HUDEP-2 (cell line): ENCODE measurements around the gene FILIP1L.
A peak's percentile ranks its signal among the peaks of the same experiment; 100 is the strongest.
"Not testable (repeated sequence)": the region's sequence is repeated elsewhere in the genome, so short reads cannot be mapped to it uniquely, and the experiment has no call there.

Experiments used
- DNase-seq, 76 experiments: peaks; one replicate each; lab custom pipeline; 2025; ENCODE audit not compliant: unreplicated experiment in 76 of 76; lab: John Stamatoyannopoulos, UW

FILIP1L gene

DNA sequence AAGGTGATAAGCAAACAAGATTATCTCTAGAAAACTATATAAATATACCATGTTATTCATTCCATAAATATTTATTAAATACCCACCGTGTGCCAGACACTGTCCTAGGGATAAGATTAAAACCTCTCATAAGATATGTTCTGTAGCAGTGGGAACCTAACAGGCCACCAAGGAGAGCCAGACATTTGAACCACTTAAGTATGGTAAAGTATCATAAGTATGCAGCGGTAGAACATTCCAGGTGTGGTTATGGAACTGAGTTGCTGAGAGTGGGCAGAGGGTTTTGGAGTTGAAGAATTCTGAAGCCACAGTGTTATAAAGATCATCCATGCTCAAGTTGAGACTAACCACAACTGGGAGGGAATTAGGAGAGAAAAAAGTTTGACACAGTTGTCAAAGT is 14.7 kb downstream of the FILIP1L start:
- DNase-seq, result no peak

DNA sequence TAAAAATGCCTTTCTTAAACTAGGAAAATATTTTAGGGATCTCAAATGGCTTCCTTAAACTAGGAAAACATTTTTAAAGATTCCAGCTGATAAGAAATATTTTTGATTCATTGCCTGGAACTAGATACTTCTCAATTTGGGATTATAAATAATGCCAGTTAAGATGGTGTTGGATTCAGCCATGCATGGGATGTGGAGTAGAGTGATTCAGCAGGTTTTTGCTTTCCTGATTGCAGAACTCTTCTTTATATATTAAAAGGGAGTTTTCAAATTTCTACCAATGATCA is 15.6 kb downstream of the FILIP1L start:
- no peak for DNase-seq

DNA sequence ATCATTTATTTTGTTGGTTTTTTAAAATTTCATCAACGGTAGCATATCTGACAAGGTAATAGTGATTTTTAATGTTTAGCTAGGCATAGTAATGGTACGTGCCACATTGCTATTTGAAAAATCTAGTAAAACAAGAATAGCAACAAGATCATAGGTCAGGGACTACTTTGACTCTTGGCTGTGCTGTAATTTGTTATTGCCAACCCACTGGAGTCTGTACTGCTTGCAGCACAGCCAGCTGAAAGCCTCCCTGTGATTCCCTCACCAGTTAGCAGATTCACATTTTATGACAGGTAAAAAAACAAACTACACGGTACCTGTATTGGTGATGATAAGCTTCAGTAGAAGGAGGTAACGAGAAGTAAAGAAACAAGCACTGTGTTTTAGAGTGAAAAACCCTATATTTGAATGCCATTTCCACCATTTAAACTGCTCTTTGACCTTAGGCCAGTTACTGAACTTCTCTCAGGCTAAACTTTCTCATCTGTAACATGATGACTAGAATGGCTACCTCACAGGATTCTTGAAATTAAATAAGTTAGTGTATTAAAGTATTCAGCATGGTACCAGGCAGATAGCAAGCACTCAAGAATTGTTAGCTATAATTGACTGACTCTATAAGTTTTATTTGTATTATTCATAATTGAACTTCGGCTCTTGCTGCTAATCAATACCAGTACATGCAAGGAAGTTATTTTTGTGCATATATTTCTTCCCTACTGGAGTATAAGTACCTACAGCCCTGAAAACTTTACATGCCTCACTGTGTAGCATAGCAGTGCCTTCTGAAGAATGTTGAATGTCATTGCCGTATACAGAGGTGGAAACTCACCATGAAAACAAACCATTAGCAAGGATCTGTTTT is 16.1 kb downstream of the FILIP1L start:
- no peak for DNase-seq

DNA sequence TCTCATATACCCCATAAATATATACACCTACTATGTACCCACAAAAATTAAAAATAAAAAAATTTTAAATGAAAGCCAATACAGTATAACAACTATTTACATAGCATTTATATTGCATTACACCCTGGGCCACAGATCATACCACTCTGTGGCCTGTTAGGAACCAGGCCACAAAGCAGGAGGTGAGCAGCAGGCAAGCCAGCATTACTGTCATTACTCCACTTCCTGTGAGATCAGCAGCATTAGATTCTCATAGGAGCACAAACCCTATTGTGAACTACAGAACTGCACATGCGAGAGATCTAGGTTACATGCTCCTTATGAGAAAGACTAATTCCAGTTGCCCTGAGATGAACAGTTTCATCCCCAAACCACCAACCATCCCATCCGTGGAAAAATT is 17.4 kb downstream of the FILIP1L start:
- no peak for DNase-seq

DNA sequence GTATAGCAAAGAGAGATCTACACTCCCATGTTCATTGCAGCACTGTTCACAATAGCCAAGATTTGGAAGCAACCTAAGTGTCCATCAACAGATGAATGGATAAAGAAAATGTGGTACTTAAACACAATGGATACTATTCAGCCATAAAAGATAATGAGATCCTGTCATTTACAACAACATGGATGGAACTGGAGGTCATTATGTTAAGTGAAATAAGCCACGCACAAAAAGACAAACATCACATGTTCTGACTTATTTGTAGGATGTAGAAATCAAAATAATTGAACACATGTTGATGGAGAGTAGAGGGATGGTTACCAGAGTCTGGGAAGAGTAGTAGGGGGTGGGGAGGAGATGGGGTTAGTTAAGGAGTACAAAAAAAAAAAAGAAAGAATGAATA is 18.0 kb downstream of the FILIP1L start:
- DNase-seq, result not testable (repeated sequence)

DNA sequence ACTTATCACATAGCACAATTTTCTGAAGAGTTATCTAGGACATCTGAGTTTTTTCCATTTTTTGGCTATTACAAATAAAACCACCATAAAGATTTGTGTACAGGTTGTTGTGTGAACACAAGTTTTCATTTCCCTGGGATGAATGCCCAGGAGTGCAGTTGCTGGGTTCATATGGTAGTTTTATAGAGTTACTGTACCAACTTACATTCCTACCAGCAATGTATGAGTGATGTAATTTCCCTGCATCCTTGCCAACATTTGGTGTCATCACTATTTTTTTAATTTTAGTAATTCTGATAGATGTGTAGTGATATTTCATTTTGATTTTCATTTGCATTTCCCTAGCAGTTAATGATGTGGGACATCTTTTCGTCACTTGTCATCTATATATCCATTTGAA is 20.5 kb downstream of the FILIP1L start:
- DNase-seq, result no peak

DNA sequence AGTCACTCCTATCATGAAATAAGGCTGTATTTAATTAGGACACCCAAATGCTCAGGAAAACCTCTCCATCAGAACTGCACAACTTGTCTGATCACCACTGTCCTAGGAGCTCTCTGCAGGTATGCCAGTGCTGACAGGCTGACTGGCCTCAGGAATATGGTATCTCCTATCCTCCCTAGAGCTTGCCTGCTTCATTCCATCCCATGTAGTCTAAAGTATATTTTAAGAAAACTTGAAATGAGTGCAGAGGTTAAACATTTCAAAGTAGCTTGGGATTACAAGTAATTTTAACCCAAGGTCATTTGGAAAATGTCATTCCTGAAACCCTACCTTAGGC is 23.7 kb downstream of the FILIP1L start:
- no peak for DNase-seq

DNA sequence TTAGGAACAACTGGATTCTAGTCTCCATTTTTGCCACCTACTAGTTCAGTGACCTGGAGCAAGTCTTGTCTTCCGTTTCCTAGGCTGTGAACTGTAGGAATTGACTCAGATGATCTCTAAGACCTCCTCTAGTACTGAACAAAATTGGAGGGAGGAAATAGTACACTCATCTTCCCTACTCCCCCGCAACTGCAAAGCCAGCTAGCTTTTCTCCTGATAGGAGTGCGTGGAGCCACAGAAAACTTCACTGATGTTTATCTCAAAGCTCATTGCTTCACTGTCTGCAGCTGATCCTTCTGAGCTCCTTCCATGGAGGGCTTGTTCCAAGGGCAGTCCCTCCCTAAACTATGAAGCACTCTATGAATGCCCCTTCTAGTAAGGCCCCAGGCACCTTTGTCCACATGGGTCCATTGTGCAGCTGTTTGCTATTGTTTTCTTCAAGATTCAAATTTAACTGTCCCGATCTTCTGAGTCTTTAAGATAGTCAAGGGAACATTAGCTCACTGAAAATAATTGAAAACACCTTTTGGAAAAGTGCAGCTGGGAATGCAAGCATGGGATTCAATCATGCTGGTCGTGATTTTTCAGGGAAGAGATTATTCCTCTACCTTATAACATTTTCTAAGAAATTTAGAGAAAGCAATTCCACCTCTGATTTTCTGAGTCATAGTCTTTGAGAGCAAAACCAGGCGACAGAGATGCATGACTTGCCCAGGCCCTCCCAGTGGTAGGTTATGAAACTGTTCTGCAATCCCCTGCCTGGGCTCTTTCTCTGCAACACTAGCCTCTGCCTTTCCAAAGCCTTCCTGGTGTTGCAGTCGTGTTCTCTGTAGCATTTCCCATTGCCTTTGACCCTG is 24.3 kb downstream of the FILIP1L start:
- DNase-seq, result peak in 58 of 76 experiments; percentile 5 to 77 (median 33)

DNA sequence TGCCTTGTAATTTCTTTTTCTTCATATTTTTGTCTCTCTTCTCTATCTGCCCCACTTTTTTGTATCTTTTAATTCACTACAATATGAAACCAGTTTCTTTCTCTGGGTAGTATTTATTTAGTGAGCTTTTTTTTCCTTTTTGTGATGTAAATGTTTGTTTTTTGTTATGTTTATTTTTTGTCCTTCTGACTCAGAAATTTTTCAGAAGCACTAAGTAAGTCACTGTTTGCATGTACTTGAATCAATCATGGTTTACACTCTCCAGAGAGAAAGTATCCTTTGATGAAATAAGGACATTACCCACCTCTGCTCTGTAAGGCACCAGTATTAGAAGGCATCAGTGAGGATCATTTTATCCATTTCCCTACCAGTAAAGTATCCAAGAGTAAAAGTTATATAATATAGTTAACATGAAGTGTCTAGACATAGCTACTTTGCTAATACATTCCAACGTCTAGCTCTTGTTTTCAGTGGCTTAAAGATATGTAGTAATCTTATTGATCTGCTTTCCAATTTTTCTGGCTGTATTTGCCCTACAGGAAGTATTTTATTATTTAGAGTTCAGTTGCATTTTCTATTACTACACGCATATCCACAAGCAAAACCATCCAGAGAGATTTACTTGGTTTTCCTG is 25.4 kb downstream of the FILIP1L start:
- DNase-seq, result no peak

DNA sequence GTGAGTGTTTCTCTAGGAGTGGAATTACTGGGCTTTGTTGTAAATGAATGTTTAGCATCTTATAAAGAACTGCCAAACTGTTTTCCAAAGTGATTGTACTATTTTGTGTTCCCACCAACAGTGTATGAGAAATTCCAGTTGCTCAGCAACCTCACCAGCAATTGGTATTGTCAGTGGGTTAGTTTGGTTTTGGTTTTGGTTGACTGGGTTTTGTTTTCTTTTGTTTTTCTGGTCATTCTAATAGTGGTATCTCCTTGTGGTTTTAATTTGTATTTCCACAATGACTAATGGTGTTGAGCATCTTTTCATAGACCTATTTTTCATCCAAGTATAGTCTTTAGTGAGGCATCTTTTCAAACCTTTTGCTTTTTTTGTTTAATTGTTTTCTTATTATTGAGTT is 27.1 kb downstream of the FILIP1L start:
- DNase-seq, result no peak

DNA sequence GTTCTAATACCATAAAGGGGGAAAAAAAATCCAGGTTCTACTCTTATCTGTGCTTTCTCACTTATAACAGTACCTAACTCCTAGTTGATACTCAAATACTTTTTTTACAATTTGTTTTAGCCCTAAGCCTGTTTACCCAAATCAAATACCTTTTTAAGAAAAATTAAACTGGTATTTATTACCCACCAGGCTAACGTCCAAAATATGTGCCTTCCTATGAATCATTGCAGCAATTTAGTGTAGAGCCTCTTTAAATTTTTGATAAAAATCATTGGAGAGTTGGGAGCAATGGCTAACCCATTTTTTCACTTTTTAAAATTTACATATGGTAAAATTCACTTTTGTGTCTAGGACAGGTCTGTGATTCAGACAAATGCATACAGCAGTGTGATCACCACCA is 27.9 kb downstream of the FILIP1L start:
- DNase-seq, result no peak

DNA sequence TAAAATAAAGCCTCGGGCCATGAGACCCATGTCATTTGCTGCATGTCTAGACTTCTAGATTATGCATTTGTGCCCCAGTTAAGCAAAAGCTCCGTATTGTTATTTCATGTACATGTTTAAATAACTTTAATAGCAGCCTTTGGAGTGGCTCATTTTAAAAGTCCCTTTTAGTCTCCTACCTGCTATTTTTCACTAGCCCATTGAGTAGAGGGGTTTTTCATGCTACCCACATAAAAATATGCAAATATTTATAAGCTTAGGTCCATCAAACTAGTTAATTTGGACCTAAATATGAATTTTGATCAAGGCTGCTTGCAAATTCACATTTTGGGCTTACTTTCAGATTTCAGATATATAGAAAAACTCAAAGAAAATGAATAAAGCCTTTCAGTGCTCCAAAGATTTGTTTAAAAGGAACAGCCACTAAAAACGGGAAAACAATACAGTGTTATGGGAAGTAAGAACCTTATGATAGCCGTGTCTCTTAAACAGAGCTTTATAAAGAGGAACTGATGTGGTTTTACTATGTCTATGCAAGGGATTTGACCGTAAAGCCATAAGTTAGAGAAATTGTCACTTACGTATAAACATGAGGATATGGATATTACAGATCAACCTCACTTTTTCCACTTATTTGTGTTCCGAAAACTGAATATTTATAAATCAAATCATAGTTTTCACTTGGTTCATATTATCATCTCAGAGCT is 30.0 kb downstream of the FILIP1L start:
- no peak for DNase-seq

DNA sequence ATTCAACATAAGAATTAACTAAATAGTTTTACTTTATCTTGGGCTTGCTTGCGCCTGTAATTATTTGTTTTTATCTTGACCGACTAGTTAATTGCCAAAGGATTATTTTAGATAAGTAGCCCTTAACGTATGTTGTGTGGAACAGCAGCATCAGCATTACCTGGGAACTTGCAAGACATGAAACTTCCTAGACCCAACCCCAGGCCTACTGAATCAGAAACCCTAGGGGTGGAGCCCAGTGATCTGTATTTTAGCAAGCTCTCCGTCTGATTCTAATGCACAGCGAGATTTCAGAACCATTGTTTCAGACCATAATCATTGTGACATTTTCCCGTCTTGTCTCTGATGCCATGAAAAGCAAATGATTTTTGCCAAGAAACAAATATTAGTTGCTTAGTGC is 31.1 kb downstream of the FILIP1L start:
- DNase-seq, result no peak

DNA sequence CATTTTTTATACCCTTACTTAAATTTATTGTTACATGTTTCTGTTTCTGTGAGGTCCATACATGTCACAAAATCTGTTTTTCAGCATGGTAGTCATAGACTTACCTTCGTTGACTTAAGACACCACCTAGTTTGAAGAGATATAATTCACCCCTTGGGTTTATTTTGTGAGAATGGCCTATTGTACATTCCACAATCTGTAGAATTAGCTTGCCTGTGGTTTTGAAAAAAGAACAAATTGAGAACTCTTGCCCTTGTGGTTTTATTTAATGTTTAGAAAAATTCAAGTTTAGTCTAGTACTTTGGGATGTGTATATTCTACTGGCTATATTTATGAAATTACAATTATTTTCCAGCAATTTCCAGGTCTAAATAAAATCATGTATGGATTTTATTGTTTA is 31.6 kb downstream of the FILIP1L start:
- DNase-seq, result no peak

DNA sequence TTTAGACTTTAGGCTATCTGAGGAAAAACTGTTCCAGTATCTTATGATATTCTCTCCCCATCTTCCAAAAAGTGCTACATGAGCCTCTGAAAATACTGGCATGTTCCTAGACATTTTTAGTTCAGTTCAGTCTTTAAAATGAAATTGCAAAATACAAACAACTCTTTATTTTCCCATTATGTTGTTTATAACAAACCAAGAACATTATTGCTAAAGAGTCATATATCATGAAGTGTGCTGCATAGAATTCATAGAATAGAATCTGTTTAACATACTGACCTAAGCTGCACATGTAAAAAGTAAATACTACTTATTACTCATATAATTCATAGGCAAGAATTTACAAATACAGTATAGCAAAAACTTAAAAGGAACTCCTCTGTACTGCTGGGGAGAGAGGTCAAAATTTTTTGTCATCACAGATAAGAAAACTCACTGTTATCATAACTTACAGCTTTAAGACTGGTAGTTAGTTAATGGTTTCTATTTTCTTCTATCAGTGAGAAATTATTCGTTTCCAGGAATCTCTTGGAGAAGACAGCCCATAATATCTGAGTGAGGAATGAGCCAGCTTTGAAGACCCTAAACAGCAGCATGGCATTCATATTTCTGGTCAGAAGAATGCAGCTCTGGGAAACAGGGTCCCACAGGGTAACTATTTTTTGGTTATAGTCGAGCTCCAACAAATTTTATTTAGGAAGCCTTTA is 32.2 kb downstream of the FILIP1L start:
- peak in 17 of 76 experiments; percentile 6 to 66 (median 27) for DNase-seq

DNA sequence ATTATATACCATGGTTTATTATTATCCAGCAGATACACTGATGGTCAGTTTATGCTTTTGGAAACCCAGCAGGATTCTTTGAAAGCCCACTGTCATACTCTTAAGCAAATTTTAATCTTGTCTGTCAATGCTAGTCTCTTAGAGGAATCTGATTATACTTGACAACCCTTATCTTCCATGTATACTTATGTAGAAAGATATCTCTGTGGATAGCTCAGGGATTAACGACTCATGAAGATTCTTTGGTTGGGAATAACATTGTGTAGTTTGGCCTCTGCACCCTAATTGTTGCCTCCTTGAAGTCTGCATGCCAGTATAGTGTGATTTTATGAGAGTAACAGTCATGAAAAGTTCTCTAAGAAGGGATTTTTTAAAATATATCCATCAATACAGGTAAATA is 33.0 kb downstream of the FILIP1L start:
- DNase-seq, result no peak

DNA sequence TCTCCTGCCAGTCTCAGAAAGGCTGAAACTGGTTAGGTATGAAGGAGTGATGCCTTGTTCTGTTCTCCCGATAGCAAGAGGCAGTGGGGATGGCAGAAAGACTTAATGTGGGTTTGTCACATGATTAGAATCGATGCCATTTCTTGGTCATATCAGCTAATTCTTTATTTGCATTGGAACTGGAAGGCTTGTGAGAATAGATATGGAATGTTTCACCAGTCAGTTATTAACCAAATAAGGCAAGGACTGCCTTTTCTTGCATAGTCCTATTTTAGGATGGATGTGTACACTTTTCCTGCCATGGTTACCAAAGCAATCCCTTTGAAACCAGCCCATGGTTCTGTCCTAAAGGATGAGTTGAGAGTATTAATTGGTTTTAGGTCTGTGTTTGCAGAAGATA is 33.7 kb downstream of the FILIP1L start:
- no peak for DNase-seq

DNA sequence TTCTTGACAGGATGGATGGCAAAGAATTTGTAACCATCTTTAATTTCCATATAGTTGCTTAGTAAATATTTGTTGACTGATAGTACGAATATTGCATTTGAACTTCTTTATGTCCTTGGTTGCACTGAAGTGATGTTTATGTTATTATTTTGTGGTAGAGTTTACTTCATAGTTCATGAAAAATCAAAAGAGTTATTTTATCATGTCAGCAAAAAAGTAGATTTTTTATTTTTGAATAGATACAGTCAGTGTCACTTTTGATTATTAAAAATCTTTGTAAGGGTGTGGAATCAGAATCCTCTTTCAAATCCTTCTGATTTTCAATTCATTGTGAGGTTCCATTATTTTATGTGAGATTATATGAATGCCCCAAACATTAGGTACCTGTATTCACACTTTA is 35.0 kb downstream of the FILIP1L start:
- DNase-seq, result no peak

DNA sequence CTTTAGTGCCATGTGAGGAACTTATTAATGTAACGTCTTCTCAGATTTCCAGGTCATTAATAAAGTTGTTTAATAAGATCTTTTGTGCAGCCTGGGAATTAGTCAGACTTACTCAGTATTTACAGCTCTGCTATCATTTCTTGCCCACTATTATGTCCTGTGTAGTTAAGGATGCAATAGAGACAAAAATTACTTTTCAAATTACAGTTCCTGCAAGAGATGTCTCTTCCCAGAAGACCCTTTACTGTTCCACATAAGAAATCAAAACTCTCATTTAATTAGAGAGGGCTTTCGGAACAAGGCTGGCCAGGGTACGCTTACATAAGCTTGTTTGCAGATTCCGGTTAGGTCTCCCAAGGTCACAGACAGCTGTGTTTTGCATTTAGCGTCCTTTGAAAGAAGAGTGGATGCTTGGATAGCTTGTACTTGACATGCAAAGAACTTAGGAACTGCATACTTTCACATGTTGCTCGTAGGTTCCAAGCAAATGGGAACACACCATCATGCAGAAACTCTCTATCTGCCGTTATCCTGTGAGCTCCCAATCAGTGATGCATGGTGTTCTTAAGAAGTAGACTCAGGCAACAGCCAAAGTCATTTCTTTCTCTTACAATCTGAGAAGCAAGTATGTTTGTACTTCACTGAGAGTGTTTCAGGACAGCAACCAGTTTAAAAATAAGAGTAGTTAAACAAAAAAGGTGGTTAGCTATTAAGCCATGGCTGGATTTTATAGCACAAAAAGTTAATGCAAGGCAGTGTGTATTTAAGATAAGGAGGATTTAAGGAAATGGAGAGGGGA is 37.4 kb downstream of the FILIP1L start:
- no peak for DNase-seq
